MCF 10A (cell line): ENCODE data around the gene TRIM63. TPM values are rescaled to one million over a fixed set of nuclear protein-coding genes. Genes with fewer than 3 reads are reported as not detected.
"Not testable (repeated sequence)": the region's sequence is repeated elsewhere in the genome, so short reads cannot be mapped to it uniquely, and the experiment has no call there.

Source experiments
- BruUV-seq: library from RNA; stranded (reverse); fragments of 400-500 nt; replicated peaks from 2 replicates; lab custom pipeline; 2021; lab: Mats Ljungman, UMichigan
- CTCF ChIA-PET: fragments of 300-600 bp; sonication (Branson Sonifier 250); formaldehyde crosslinking; extraction: SDS; loops from one replicate; lab custom pipeline; 2021; ENCODE audit warnings: antibody characterized with exemption, inconsistent platforms; lab: Yijun Ruan, JAX
- POLR2A ChIA-PET: fragments of 300-600, 350-650 bp; sonication (Branson Sonifier 250); formaldehyde crosslinking; extraction: SDS; loops from one replicate; lab custom pipeline; 2020; ENCODE audit warnings: antibody characterized with exemption, inconsistent platforms; lab: Yijun Ruan, JAX
- DNase-seq: peaks from one replicate; pipeline ENCODE4 v3.0.0-alpha.2; 2018; ENCODE audit not compliant: unreplicated experiment
- H3K27ac Mint-ChIP-seq: one replicate; pipeline ENCODE4 v1.8.0; 2022; ENCODE audit warnings: mild to moderate bottlenecking, low read depth, mixed read lengths; ENCODE audit not compliant: unreplicated experiment
- H3K27me3 Mint-ChIP-seq: one replicate; pipeline ENCODE4 v1.8.0; 2022; ENCODE audit warnings: mixed read lengths; ENCODE audit not compliant: insufficient read depth, unreplicated experiment
- H3K36me3 Mint-ChIP-seq: one replicate; pipeline ENCODE4 v1.8.0; 2022; ENCODE audit warnings: mild to moderate bottlenecking, moderate library complexity, mixed read lengths; ENCODE audit not compliant: insufficient read depth, unreplicated experiment
- H3K4me1 Mint-ChIP-seq: one replicate; pipeline ENCODE4 v1.8.0; 2022; ENCODE audit warnings: mixed read lengths; ENCODE audit not compliant: insufficient read depth, unreplicated experiment
- H3K4me3 Mint-ChIP-seq: one replicate; pipeline ENCODE4 v1.8.0; 2022; ENCODE audit warnings: mild to moderate bottlenecking, moderate library complexity, mixed read lengths; ENCODE audit not compliant: unreplicated experiment
- H3K9me3 Mint-ChIP-seq: one replicate; pipeline ENCODE4 v1.8.0; 2022; ENCODE audit warnings: mixed read lengths; ENCODE audit not compliant: unreplicated experiment
- CTCF ChIP-seq: fragments of 200-600 bp; IDR thresholded peaks from one replicate; pipeline ENCODE4 v1.8.0; 2022; ENCODE audit warnings: antibody characterized with exemption, mild to moderate bottlenecking; ENCODE audit not compliant: unreplicated experiment
- intact Hi-C: fragments of 100-400 bp; cut with micrococcal nuclease; formaldehyde crosslinking; loops from 2 replicates; pipeline ENCODE4 v1.14.1; 2022
- total RNA-seq: library from RNA; stranded (reverse); gene quantifications from 2 replicates; pipeline ENCODE4 v1.2.3, GENCODE V29; 2022

TRIM63 gene
- total RNA-seq, 1 experiment from 2014 or later, result not detected

- Mint-ChIP-seq H3K4me1 (no peaks in the 10 kb centered on the region), H3K27ac (peak within 1 kb of the TSS; percentile 70), H3K36me3 (peaks cover 29% of the 10 kb centered on the region), H3K4me3 (peak within 1 kb of the TSS; percentile 85), H3K27me3 (no peaks in the 10 kb centered on the region), H3K9me3 (no peaks in the 10 kb centered on the region)
- TF ChIP-seq CTCF, result no peak
- intact Hi-C loops, result loop anchor here (5.0 kb wide), 1 partner anchor 166 kb away; no protein-coding TSS in a partner anchor
- no TSS peak for BruUV-seq
- CTCF ChIA-PET, result interaction anchor here (0.6 to 7.3 kb wide), 7 partner anchors 9 to 279 kb away, joined by 3 to 65 read pairs (median 5); no protein-coding TSS in a partner anchor
- POLR2A ChIA-PET, result interaction anchor here (0.6 to 7.1 kb wide), 16 partner anchors 9 to 389 kb away, joined by 3 to 190 read pairs (median 5); partner anchors contain the start of genes CEP85, DHDDS, PAFAH2 and SH3BGRL3
- DNase-seq, result peak; percentile 93
Measured at GRCh38 chr1:26111530-26112406, 44.3 kb upstream of the TRIM63 start, which contains the start of gene PDIK1L. PDIK1L (plus strand) TSS chr1:26111824; CDS start chr1:26114309, 2,485 bp downstream.

DNA sequence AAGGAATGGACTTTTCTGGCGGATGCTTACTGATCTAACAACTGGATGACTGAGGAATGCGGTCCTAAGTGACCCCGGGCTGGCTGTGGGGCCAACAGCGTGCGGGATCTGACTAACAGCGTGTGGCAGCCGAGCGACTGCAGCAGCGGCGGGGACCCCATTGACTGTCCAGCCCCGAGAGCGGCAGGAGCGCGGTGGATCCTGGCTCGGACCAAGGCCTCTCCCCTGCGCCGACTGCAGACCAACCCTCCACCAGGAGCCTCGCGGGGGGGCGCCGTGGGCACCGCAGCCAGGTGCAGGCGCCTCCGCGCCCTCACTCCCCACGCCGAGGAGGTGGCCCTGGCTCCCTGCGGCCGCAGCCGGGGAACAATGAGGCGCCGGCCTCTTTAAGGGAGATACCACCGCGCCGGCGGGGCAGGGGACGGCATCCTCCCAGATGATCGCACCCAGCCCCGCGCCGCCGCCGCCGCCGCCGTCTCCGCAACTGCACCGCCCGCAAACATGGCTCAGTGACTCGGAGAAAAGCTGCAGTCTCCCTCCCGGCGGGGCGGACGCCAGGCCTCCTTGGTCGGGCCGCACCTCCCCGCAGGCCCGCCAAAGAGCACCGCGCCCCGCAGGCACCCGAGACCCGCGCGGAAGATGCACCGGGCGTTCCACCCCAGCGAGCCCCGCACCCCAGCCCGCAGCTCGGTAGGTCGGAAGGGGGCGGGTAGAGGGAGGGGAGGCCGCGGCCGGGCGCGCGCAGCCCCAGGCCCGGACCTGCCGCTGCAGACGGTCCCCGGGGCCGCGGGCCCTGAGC is 43.5 kb upstream of the TRIM63 start:
- H3K9me3 Mint-ChIP-seq, result no peaks in the 10 kb centered on the region
- no peak for TF ChIP-seq CTCF
- DNase-seq, result peak; percentile 72
- POLR2A ChIA-PET, result interaction anchor here (0.7 to 7.1 kb wide), 14 partner anchors 8 to 390 kb away, joined by 3 to 190 read pairs (median 5); partner anchors contain the start of genes CEP85, DHDDS, PAFAH2 and SH3BGRL3
- CTCF ChIA-PET, result interaction anchor here (2.0 to 7.3 kb wide), 2 partner anchors 9 to 33 kb away, joined by 6 to 65 read pairs; no protein-coding TSS in a partner anchor
- peak overlapping the region; percentile 85 for H3K4me3 Mint-ChIP-seq
- H3K36me3 Mint-ChIP-seq, result peaks cover 22% of the 10 kb centered on the region
- H3K27ac Mint-ChIP-seq, result peak overlapping the region; percentile 62
- H3K4me1 Mint-ChIP-seq, result no peaks in the 10 kb centered on the region
- H3K27me3 Mint-ChIP-seq, result no peaks in the 10 kb centered on the region
- no TSS peak for BruUV-seq
- intact Hi-C loops, result loop anchor here (1.0 to 5.0 kb wide), 2 partner anchors 34 to 166 kb away; no protein-coding TSS in a partner anchor

DNA sequence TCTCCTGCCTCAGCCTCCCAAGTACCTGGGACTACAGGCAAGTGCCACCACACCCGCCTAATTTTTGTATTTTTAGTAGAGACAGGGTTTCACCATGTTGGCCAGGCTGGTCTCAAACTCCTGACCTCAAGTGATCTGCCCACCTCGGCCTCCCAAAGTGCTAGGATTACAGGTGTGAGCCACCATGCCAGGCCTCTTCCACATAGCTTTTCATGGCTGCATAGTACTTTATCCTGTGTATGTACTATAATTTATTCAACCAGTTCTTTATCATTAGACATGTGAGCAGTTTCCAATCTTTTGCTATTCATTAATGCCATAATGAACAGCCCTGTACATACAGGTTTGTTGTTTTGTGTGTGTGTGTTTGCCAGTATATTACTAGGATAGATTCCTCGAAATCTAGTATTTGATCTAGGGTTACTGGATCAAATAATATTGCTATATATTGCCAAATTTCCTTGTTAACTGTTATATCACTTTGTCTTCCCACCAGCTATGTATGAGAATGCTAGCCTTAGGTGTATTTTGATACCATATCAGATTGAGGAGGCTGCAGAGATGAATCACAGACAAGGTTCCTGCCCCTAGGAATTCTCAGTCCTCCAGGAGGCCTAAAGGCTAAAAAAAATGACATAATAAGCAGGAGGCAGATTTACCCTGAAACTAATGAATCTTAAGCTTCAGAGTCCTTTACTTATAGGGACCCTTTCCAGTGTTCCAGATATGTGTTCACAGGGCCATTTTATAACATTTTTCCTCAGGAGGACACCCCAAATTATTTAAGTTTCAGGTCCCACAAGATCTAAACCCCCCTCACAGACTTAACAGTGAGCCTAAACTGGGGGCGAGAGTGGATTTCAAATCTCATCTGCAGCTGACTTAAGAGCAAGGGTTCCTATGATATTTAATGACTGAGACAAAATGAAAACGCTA is 42.1 kb upstream of the TRIM63 start:
- CTCF ChIA-PET, result interaction anchor here (0.6 to 7.3 kb wide), 5 partner anchors 17 to 280 kb away, joined by 3 to 65 read pairs (median 4); no protein-coding TSS in a partner anchor
- no TSS peak for BruUV-seq
- H3K36me3 Mint-ChIP-seq, result peaks cover 7% of the 10 kb centered on the region
- no peaks in the 10 kb centered on the region for H3K9me3 Mint-ChIP-seq
- H3K4me1 Mint-ChIP-seq, result peaks cover 6% of the 10 kb centered on the region
- no peaks in the 10 kb centered on the region for H3K27me3 Mint-ChIP-seq
- no peak for TF ChIP-seq CTCF
- H3K4me3 Mint-ChIP-seq, result peak overlapping the region; percentile 85
- no peak overlapping the region for H3K27ac Mint-ChIP-seq
- intact Hi-C loops, result loop anchor here (1.0 to 5.0 kb wide), 2 partner anchors 36 to 168 kb away; no protein-coding TSS in a partner anchor
- DNase-seq, result no peak
- POLR2A ChIA-PET, result interaction anchor here (0.6 to 7.1 kb wide), 7 partner anchors 15 to 208 kb away, joined by 3 to 190 read pairs (median 3); partner anchors contain the start of genes CD52 and CEP85

DNA sequence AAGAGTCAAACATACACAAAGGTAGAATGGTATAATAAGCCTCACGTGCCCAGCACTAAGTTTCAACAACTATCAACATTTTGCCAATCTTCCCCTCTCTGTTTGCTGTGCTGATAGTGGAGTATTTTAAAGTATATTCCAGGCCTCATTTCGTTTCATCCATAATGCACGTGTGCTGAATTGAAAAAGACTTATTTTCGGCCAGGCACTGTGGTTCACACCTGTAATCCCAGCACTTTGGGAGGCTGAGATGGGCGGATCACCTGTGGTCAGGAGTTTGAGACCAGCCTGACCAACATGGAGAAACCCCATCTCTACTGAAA is 37.8 kb upstream of the TRIM63 start:
- not testable (repeated sequence) for H3K27ac Mint-ChIP-seq

More for the DNA sequence above, 37.8 kb upstream of the TRIM63 start:
- not testable (repeated sequence) for H3K4me1 Mint-ChIP-seq, H3K9me3 Mint-ChIP-seq, BruUV-seq, H3K4me3 Mint-ChIP-seq, DNase-seq, H3K36me3 Mint-ChIP-seq, H3K27me3 Mint-ChIP-seq
- POLR2A ChIA-PET, result interaction anchor here (0.8 to 1.0 kb wide), 2 partner anchors 19 to 40 kb away, joined by 3 to 10 read pairs; no protein-coding TSS in a partner anchor
- intact Hi-C loops, result loop anchor here (1.0 to 2.0 kb wide), 5 partner anchors 40 to 286 kb away; partner anchors contain the start of gene CEP85
- CTCF ChIA-PET, result interaction anchor here (0.6 to 7.3 kb wide), 6 partner anchors 39 to 320 kb away, joined by 3 to 65 read pairs (median 4); no protein-coding TSS in a partner anchor
